Stimulated activated naive B cell treated with anti-CD40 and anti-IgM and Interleukin-4, amounts not matched to agents 10 μg/mL and 1 μg/mL and 100 μg/mL, for 72 hours (primary cell): ENCODE measurements around the gene GINS2.

ENCODE experiments used
- ATAC-seq, 2 donors: fragments of 150-1000 bp; cut with Tn5 transposase; replicated peaks; 2 replicates each; pipeline ENCODE4 v1.10.0; 2021; ENCODE audit warnings: moderate library complexity in 1 of 2
- DNase-seq: peaks from one replicate; pipeline ENCODE4 v3.0.0; 2021
- H3K27ac Mint-ChIP-seq: one replicate; pipeline ENCODE4 v1.8.0; 2022; ENCODE audit warnings: mild to moderate bottlenecking, mixed read lengths
- H3K27me3 Mint-ChIP-seq, 2 donors: one replicate each; pipeline ENCODE4 v1.8.0; 2022; ENCODE audit warnings: mixed read lengths in 2 of 2
- H3K36me3 Mint-ChIP-seq, 2 donors: one replicate each; pipeline ENCODE4 v1.8.0; 2022; ENCODE audit warnings: mixed read lengths in 2 of 2, mild to moderate bottlenecking in 1 of 2
- H3K4me1 Mint-ChIP-seq, 2 donors: one replicate each; pipeline ENCODE4 v1.8.0; 2022; ENCODE audit warnings: mixed read lengths in 2 of 2, mild to moderate bottlenecking in 1 of 2
- H3K4me3 Mint-ChIP-seq, 2 donors: one replicate each; pipeline ENCODE4 v1.8.0; 2022; ENCODE audit warnings: mild to moderate bottlenecking in 2 of 2, mixed read lengths in 2 of 2, moderate library complexity in 1 of 2
- H3K9me3 Mint-ChIP-seq, 2 donors: one replicate each; pipeline ENCODE4 v1.8.0; 2022; ENCODE audit warnings: mixed read lengths in 2 of 2, mild to moderate bottlenecking in 1 of 2

The GINS2 gene

DNA sequence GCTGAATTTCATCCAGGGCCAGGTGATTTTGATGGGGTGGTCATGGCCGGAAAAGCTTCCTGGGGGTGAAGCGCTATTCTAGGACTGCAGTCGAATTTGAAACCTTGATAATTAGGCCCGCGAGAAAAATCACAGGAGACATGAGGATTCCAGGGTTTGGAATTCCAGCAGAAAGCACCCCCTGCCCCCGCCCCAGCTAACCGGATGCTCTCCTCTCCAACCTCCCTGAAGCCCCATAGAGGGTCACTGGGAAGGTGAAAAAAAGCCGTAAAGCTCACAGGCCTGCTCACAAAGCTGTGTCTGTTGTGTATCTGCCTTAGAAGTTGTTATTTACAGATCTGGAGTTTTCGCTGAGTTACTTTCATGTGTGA lies 1.2 kb upstream of the GINS2 start:
- ATAC-seq: no peak
- Mint-ChIP-seq H3K36me3 (peaks cover 4 to 5% of the 10 kb centered on the region in 2 donors), H3K27ac (no peak overlapping the region), H3K4me1 (peaks cover 3 to 24% of the 10 kb centered on the region in 2 donors), H3K27me3 (peaks cover 0 to 3% of the 10 kb centered on the region in 2 donors), H3K9me3 (no peaks in the 10 kb centered on the region), H3K4me3 (no peak overlapping the region)
- DNase-seq: no peak

GRCh38 chr16:85689285-85689949 lies 663 bp upstream of the GINS2 start:
- ATAC-seq: no peak
- DNase-seq: no peak
- peaks cover 5% of the 10 kb centered on the region in 2 donors for H3K36me3 Mint-ChIP-seq
- H3K27me3 Mint-ChIP-seq: peaks cover 0 to 3% of the 10 kb centered on the region in 2 donors
- H3K27ac Mint-ChIP-seq: no peak overlapping the region
- peaks cover 3 to 24% of the 10 kb centered on the region in 2 donors for H3K4me1 Mint-ChIP-seq
- no peaks in the 10 kb centered on the region for H3K9me3 Mint-ChIP-seq
- peak overlapping the region; percentile 72 to 76 for H3K4me3 Mint-ChIP-seq

DNA sequence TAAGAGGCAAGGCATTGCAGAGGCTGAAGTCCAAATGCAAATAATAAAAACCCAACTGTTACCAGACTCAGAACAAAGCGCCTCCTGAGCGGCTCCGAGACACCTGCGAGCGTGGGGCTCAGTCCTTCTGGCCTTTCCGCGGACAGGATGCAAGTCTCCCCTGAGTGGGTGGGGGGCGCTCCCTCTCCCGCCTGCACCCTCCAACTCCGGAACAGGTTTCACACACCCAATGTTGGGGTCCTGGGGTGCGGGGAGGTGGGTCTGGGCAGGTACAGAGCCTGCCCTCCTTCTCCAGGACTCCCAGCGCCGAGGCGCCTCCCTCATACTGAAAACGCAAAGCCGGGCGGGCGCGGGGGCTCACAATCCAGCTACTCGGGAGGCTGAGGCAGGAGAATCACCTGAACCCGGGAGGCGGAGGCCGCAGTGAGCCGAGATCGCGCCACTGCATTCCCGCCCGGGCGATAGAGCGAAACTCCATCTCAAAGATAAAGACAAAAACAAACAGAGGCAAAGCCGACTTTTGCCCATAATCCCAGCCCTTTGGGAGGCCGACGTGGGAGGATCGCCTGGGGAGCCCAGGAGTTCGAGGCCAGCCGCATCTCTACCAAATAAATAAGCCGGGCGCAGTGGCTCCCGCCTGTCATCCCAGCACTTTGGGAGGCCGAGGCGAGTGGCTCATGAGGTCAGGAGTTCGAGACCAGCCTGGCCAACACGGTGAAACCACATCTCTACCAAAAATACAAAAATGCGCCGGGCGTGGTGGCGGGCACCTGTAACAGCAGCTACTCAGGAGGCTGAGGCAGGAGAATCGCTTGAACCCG lies 893 bp downstream of the GINS2 start:
- Mint-ChIP-seq H3K9me3 (no peaks in the 10 kb centered on the region), H3K4me1 (peaks cover 3 to 24% of the 10 kb centered on the region in 2 donors), H3K27me3 (peaks cover 0 to 3% of the 10 kb centered on the region in 2 donors), H3K27ac (peak overlapping the region; percentile 62), H3K4me3 (peak overlapping the region; percentile 84 to 85), H3K36me3 (peaks cover 5 to 16% of the 10 kb centered on the region in 2 donors)
- DNase-seq: no peak
- no peak for ATAC-seq

GRCh38 chr16:85686912-85687591 lies 1.7 kb downstream of the GINS2 start:
- Mint-ChIP-seq H3K4me1 (peaks cover 3 to 24% of the 10 kb centered on the region in 2 donors), H3K27ac (no peak overlapping the region), H3K36me3 (peaks cover 5 to 16% of the 10 kb centered on the region in 2 donors), H3K4me3 (peak overlapping the region in 1 of 2 donors; percentile 85), H3K9me3 (no peaks in the 10 kb centered on the region), H3K27me3 (peaks cover 0 to 3% of the 10 kb centered on the region in 2 donors)
- DNase-seq: no peak
- no peak for ATAC-seq

- peaks cover 8 to 26% of the 10 kb centered on the region in 2 donors for H3K36me3 Mint-ChIP-seq
These were observed 3.5 kb downstream of the GINS2 start for GRCh38 chr16:85685251-85685650.

GRCh38 chr16:85683363-85683762 lies 5.4 kb downstream of the GINS2 start:
- Mint-ChIP-seq H3K36me3 (peaks cover 8 to 34% of the 10 kb centered on the region in 2 donors), H3K27ac (no peak overlapping the region), H3K9me3 (no peaks in the 10 kb centered on the region), H3K4me3 (no peak overlapping the region), H3K27me3 (no peaks in the 10 kb centered on the region), H3K4me1 (peaks cover 14 to 33% of the 10 kb centered on the region in 2 donors)
- DNase-seq (no peak), ATAC-seq (no peak)

More at GRCh38 chr16:85685251-85685650, 3.5 kb downstream of the GINS2 start:
- Mint-ChIP-seq H3K4me3 (no peak overlapping the region), H3K27ac (no peak overlapping the region), H3K9me3 (no peaks in the 10 kb centered on the region), H3K27me3 (no peaks in the 10 kb centered on the region), H3K4me1 (peaks cover 8 to 31% of the 10 kb centered on the region in 2 donors)
- ATAC-seq: no peak
- DNase-seq: no peak

- ATAC-seq: no peak
- Mint-ChIP-seq H3K36me3 (peaks cover 8 to 34% of the 10 kb centered on the region in 2 donors), H3K27ac (no peak overlapping the region), H3K27me3 (no peaks in the 10 kb centered on the region), H3K9me3 (no peaks in the 10 kb centered on the region), H3K4me1 (peaks cover 14 to 24% of the 10 kb centered on the region in 2 donors), H3K4me3 (no peak overlapping the region)
- DNase-seq: no peak
These were observed 6.2 kb downstream of the GINS2 start for GRCh38 chr16:85682516-85682915.

DNA sequence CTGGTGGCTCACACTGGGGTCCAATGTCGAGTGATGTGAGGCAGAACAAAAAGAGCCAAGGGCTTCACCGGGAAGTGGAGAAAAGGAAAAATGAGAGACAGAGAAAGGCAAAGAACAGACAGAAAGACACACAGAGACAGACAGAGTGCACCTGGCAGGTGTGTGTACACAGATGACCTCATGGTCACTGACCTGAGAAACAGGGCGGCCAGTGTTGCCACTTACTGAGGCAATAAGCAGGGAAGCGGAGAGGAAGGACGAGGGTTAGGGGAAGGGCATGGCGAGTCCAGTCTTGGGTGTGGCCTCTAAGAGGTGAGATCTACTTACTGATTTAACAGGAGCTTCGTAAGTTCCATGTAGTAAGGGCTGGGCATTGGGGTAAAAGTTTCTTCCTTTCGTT lies 7.5 kb downstream of the GINS2 start:
- DNase-seq (no peak), ATAC-seq (no peak)
- Mint-ChIP-seq H3K4me3 (no peak overlapping the region), H3K27ac (peak overlapping the region; percentile 56), H3K4me1 (peaks cover 11 to 18% of the 10 kb centered on the region in 2 donors), H3K27me3 (no peaks in the 10 kb centered on the region), H3K36me3 (peaks cover 5 to 30% of the 10 kb centered on the region in 2 donors), H3K9me3 (no peaks in the 10 kb centered on the region)

DNA sequence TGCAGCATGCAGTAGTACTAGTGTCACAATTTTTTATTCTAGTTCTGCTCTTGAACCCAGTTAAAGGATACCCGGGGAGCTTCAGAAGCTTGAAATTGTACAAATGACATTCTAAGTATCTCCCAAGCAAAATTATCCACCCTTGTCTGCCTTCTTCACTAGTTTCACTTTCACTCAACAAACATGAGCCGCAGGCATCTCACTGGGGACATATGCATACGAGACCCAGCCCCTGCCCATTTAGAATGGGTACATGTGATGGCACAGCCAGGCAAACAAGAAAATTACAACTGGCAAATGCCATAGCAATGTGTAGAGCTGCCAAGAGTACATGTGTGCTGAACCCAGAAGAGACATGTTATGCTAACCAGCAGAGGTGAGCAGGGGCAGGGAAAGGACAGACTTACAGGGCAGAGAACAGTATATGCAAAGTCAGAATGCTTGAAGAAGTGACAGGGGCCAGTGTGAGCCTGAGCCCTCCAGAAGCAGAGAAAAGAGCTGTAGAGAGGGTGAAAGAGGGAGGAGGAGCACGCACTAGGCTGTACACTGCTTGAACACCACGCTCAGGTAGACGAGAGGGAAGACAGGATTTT lies 8.3 kb downstream of the GINS2 start:
- ATAC-seq: peak in 1 of 2 donors; percentile 67
- Mint-ChIP-seq H3K27me3 (no peaks in the 10 kb centered on the region), H3K36me3 (peaks cover 3 to 32% of the 10 kb centered on the region in 2 donors), H3K9me3 (no peaks in the 10 kb centered on the region), H3K4me1 (peaks cover 11 to 13% of the 10 kb centered on the region in 2 donors), H3K27ac (no peak overlapping the region), H3K4me3 (peak overlapping the region in 1 of 2 donors; percentile 31)
- DNase-seq: no peak

GRCh38 chr16:85679870-85680269 lies 8.9 kb downstream of the GINS2 start:
- no peak for ATAC-seq
- no peaks in the 10 kb centered on the region for H3K9me3 Mint-ChIP-seq
- no peak for DNase-seq

DNA sequence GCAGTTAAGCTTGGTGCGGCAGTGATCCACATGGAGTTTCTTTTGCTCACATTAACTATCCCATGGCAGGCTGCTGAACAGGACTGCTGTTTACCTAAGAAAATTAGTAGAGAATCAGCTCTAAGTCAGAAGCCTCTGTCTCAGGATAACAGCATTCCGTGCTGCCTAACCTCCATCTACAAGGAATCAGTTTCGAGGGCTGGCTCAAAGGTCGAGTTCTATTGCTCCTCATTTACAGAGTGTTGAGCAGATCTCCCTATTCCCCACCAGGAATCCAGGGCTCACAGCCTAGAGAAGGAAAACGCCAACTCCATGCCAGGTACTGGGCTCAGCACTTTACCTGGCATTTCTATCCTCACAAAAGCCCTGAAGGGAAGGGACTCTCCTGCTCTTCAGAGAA lies 9.9 kb downstream of the GINS2 start:
- no peak overlapping the region for H3K4me3 Mint-ChIP-seq
- no peaks in the 10 kb centered on the region for H3K27me3 Mint-ChIP-seq
- ATAC-seq: no peak
- no peak for DNase-seq
- H3K27ac Mint-ChIP-seq: no peak overlapping the region
- peaks cover 11 to 41% of the 10 kb centered on the region in 2 donors for H3K36me3 Mint-ChIP-seq
- H3K9me3 Mint-ChIP-seq: no peaks in the 10 kb centered on the region
- H3K4me1 Mint-ChIP-seq: peaks cover 13% of the 10 kb centered on the region in 2 donors

More at GRCh38 chr16:85679870-85680269, 8.9 kb downstream of the GINS2 start:
- Mint-ChIP-seq H3K36me3 (peaks cover 7 to 37% of the 10 kb centered on the region in 2 donors), H3K27ac (peak overlapping the region; percentile 6), H3K27me3 (no peaks in the 10 kb centered on the region), H3K4me3 (no peak overlapping the region), H3K4me1 (peaks cover 11 to 13% of the 10 kb centered on the region in 2 donors)

DNA sequence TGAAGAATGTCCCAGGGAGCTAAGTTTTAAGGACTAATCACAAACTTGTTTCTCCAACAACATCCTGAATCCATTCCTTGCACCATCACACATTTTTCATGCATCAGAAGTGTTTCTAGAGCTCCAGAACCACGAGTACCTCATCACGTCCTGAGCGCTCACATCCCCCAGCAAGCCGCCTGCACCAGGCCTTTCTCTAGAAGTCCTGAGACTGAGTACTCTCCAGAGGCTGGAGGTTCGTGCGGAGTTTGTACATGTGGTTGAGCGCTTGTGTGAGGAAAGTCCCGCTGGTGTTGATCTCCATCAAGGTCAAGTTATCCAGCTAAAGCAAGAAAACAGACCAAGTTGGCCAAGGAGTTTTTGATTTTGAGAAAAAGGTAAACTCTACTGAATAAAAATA lies 10.7 kb downstream of the GINS2 start:
- H3K4me1 Mint-ChIP-seq: peaks cover 13% of the 10 kb centered on the region in 2 donors
- H3K27ac Mint-ChIP-seq: no peak overlapping the region
- no peaks in the 10 kb centered on the region for H3K9me3 Mint-ChIP-seq
- ATAC-seq (no peak), DNase-seq (no peak)
- H3K4me3 Mint-ChIP-seq: no peak overlapping the region
- H3K36me3 Mint-ChIP-seq: peaks cover 13 to 35% of the 10 kb centered on the region in 2 donors
- no peaks in the 10 kb centered on the region for H3K27me3 Mint-ChIP-seq

DNA sequence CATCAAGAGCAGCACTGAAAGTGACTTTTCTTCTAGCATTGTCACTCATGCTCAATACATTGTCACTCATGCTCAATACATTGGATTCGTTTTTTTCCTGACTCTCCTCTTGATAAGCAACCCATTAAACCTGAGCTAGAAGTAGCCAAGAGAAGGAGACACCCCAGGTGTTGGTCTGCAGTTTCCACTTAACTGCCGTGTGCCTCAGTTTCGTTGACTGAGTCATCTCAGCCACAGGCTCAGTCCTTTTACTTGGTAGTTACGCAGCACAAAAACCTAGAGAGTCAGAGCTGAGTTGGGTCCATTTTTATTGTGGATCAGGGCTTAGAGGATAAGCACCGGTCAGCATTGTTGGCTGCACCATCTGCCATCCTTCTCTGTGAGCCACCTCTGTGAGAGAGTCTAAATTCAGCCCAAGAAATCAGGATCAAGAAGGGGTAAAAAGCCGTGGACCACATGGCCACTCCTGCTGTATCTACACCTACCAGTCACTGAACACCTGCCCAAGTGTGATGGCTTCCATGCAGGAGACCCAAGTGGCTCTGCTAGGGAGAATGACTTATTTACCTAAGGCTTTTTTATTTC lies 11.3 kb downstream of the GINS2 start:
- H3K4me3 Mint-ChIP-seq: no peak overlapping the region
- DNase-seq (no peak), ATAC-seq (no peak)
- H3K36me3 Mint-ChIP-seq: peaks cover 13 to 36% of the 10 kb centered on the region in 2 donors
- peaks cover 13% of the 10 kb centered on the region in 2 donors for H3K4me1 Mint-ChIP-seq
- no peaks in the 10 kb centered on the region for H3K9me3 Mint-ChIP-seq
- H3K27ac Mint-ChIP-seq: no peak overlapping the region
- H3K27me3 Mint-ChIP-seq: no peaks in the 10 kb centered on the region

DNA sequence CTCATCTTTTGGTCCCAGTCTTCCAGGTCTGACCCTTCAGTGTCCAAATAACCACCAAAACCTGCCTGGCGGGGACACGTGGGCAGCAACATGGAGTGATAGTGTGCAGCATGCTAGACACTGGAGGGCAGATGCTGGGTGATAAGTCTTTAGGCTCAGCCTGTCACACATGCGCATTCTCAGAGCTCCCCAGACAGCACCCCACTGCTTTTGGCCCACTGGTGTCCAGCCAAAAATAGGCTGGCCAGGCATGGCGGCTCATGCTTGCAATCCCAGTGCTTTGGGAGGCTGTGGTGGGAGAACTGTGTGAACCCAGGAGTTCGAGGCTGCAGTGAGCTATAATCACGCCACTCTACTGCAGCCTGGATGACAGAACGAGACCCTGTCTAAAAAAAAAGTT lies 12.3 kb downstream of the GINS2 start:
- H3K27me3 Mint-ChIP-seq: no peaks in the 10 kb centered on the region
- H3K4me1 Mint-ChIP-seq: peaks cover 13% of the 10 kb centered on the region in 2 donors
- H3K9me3 Mint-ChIP-seq: no peaks in the 10 kb centered on the region
- H3K36me3 Mint-ChIP-seq: peaks cover 13 to 41% of the 10 kb centered on the region in 2 donors
- no peak for DNase-seq
- no peak for ATAC-seq
- H3K4me3 Mint-ChIP-seq: no peak overlapping the region
- H3K27ac Mint-ChIP-seq: no peak overlapping the region
